GM18508 (cell line): ENCODE data around the gene ADARB1.

Source experiments
- ATAC-seq: cut with Tn5 transposase; IDR thresholded peaks from one replicate; pipeline ENCODE4 v1.9.1; 2021; ENCODE audit warnings: moderate number of reproducible peaks; ENCODE audit not compliant: insufficient read depth, unreplicated experiment

ADARB1 gene

DNA sequence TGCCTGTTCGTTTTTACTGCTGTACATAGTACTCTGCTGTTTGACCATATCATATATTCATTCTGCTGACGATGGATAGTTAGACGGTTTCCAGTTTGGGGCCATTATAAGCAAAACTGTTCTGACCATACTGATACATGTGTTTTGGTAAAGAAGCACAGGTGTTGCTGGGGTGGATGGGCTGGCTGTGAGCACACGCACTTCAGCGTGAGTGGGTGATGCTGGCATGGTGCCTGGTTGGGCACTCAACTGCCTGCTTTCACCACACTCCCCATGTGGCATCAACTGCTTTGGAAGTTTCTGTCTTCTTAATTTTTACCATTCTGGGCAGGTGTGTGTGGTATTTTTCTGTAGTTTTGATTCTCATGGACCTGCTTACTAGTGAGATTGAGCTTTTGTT, 37.3 kb downstream of the ADARB1 start:
- ATAC-seq: no peak

DNA sequence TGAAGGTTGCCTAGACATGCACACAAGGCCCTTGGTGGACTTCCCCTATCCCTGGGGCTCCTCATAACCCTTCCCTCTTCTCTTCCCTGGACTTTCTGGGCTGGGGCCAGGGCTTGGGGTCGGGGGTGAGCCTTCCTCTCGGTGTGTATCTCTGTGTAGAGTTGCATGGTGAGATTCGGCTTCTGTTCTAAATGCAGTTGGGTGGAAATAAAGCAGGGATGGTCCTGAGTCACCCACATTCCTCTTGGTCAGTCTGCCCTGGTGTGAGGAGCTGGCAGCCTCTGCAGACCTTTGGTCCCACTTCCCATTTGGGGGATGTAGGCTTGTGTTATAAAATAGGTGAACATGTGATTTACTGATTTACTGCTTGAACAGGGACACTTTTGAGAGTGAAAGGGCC, 38.0 kb downstream of the ADARB1 start:
- no peak for ATAC-seq

DNA sequence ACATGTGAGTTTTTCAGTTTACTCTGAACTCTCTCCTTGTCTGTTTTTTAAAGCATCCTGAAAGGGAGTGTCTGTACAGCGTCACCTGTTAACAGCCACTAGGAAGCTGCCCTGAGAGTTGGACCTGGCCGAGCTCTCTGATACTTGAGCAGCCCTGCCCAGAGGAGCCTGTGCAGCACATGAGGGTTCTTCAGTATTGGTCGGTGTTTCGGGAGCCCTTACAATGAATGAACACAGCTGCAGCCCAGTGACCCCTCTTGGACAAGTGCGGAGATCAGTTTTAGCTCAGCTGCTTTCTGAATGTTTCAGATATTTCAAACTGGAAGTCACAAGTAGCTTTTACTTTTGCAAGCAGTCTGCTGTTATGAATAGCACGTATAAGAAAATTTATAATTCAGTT, 39.2 kb downstream of the ADARB1 start:
- no peak for ATAC-seq

DNA sequence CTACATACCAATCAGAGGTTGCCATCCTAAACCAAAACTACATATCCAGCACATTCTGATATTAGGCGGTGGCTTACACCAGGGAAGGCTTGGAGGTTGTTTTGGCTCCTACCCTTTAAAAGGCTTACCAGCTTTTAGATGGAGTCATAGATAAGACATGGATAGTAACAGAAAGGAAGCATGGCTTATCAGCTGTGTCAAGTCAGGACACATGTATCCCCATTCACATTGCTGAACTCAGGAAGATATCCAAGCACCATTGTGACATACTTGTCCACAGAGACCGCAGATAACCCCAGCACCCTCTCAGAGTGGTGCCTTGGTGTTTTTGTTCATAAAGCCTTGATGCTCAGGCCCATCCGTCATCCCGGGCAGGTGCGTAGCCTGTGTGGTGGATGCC, 39.7 kb downstream of the ADARB1 start:
- ATAC-seq: no peak

DNA sequence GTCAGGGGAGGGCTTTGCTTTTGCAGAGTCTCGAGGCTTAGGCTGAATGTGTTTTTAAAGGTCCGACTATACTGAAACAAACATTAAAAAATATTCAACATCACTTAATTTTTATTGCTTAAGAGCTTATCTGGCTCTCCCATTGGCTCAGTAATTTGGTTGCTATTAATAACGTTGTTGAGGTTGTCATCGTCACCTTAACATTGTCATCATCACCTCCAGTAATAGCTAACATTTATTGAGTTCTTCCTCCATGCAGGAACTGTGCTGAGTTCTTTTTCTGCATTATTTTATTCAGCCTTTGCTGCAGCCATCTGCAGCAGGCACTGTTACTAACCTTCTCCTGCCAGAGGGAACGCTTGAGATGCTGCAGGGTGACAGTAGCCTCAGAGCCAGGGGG, 40.1 kb downstream of the ADARB1 start:
- ATAC-seq: no peak

DNA sequence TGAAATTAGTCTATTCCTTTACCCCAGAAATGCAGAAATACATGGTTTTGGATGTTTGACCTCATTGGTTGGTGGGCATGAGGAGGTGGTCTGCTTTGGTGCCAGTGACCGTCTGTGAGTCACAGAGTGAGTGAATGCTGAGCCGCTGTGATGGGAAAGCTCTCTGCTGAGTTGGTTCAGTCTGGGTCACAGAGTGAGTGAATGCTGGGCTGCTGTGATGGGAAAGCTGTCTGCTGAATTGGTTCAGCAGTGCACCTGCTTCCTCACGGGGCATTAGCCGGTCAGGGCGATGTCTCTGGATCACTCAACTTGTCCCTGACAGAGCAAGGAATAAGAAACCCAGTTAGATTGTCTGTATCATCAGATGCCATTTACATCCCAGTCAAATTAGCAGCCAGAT, 40.8 kb downstream of the ADARB1 start:
- no peak for ATAC-seq

DNA sequence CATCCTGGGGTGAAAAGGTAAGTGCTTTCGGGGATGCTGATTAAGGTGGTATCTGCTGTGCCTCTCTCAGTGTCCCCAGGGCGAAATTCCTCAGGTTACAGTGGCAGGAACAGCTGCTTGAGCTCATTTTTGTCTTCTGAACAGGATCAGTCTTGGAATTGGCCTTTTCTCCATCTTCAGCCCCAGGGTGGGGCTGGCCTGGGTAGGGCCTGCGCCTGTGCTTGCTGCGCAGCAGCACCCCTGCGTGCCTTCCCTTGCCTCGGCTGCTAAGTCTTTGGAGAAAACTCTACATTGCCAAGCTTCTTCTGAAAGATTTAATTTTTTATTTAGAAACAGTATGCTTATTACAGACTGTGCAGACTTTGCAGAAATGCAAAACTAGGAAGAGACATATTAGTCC, 41.7 kb downstream of the ADARB1 start:
- ATAC-seq: no peak

DNA sequence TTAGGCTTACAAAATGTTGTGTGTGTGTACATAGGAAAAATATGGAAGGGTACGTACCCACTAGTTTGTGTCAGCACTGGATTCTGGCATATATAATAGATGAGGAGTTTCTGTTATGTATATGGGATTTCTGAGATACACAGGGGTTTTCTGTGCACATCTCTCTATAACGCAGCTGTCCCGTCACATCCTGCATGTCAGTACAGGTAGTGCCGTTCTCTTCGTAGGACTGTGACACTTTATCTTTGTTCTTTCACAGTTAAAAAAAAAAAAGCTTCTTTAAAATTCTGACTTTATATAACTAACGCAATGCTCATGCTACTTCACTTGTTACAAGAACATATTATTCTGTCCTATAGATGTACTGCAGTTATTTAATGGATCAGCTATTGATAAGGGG, 42.9 kb downstream of the ADARB1 start:
- no peak for ATAC-seq

DNA sequence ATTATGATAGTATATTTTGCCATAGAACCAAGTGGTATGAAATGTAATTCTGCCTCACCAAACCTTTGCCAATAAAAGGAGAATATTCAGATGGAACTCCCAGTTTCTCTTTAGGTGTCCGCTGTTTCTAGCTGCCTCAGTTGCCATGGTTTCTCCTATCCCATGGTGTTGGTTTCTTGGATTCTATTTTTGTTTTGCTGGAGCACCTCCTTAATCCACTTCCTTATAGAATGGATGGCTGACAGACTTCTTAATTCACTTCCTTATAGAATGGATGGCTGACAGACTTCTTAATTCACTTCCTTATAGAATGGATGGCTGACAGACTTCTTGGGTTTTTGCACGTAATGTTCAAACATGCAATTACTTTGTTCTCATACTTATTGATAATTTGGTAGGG, 43.7 kb downstream of the ADARB1 start:
- ATAC-seq: no peak

DNA sequence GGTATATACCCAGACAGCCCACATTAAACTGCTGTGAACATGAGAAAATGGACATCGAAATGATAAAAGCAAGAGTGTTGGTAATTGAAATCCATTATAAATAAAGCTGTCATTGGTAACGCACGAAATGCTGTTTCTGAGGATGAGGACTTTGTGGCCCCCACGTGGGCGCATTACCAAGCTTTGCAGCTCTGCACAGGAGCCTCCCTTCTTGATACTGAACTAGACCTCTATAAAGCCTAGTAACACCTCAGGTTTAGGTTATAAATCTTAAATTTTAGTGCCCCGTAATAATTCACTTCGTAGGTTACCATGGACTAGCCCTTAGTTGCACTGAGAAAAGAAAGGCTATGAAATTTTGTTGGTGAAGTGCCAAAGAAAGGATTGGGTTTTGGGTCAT, 45.4 kb downstream of the ADARB1 start:
- no peak for ATAC-seq

DNA sequence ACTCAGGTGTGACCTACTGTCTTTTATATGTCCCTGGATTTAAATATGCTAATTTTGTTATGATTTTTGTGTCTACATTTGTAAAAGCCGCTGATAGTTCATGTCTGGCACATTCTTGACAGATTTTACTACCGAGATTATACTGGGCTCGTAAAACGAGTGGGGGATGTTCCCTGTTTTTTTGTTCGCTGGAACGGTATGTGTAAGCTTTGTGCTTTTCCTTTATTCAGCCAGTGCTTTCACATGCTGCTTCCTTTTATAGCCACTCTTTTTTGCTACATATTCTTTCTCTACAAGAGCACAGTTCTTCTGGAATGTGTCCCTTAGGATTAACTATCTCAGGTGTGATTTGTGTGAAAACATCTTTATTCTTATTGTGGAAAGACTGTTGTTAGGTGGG, 46.6 kb downstream of the ADARB1 start:
- no peak for ATAC-seq

DNA sequence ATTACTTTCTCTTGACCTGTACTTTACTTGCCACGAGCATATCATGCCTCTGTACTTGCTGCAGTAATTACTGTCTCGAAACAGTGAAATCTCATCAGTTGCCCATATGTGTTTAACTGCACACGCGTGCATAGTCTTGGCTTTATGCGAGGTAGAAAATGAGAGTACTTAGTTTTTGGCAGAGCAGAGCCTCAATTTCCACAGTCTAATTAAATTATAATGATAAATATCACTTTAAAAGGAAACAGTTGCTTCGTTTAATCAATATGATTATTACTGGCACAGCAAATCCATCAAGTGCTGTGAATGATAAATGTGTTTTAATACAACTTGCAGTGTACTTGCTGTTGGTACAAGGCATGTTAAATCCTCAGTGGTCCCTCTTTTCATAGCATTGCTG, 47.6 kb downstream of the ADARB1 start:
- ATAC-seq: no peak

DNA sequence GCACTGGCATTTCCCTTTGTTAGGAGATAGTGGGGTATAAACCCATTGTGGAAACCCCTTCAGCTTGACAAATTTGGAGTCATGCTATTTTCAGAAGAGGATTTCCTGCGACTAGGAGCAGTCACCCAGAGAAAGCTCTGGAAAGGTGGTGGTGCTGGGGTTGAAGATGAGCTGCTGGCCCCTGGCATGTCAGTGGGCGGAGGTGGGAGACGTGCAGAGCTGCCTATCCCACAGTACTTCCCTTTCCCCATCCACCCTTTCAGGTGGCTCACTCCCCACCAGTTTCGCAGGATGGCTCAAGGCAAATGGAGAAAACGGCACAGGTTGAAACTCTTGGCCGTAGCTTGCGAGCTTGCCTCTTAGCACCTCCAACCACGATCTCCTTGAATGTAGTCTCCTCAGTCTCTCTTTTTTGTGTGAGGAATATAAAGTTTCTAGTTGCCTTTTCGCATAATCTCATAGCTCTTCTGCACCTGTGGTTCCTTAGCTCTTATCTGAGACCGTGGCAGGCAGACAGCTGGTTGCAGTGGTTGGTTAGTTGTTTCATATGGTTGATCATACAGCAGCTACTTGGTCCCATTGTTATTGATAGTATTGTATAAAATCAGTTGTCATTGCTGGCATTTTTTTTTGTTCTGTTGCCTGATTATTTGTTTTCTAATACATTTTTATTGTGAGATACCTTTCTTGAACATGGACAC, 48.2 kb downstream of the ADARB1 start:
- no peak for ATAC-seq

DNA sequence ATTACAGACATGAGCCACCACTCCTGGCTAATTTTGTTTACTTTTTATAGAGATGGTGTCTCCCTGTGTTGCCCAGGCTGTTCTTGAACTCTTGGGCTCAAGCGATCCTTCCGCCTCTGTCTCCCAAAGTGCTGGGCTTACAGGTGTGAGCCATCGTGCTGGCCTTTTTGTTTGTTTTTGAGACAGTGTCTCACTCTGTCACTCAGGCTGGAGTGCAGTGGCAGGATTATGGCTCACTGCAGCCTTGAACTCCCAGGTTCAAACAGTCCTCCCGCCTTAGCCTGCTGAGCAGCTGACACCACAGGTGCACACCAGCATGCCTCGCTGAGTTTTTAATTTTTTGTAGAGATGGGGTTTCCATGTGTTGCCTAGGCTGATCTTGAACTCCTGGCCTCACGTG, 49.1 kb downstream of the ADARB1 start:
- ATAC-seq: no peak

DNA sequence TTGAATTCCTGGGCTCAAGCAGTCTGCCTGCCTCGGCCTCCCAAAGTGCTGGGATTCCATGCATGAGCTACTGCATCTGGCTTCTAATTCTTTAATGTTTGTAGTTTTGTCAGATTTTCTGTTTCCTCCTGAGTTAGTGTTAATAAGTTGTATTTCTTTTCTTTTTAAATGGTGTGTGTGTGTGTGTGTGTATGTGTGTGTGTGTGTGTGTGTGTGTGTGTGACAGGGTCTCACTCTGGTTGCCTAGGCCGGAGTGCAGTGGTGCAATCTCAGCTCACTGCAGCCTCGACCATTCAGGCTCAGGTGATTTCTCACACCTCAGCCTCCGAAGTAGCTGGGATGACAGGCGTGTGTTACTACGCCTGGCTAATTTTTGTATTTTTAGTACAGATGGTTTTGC, 50.2 kb downstream of the ADARB1 start:
- no peak for ATAC-seq

DNA sequence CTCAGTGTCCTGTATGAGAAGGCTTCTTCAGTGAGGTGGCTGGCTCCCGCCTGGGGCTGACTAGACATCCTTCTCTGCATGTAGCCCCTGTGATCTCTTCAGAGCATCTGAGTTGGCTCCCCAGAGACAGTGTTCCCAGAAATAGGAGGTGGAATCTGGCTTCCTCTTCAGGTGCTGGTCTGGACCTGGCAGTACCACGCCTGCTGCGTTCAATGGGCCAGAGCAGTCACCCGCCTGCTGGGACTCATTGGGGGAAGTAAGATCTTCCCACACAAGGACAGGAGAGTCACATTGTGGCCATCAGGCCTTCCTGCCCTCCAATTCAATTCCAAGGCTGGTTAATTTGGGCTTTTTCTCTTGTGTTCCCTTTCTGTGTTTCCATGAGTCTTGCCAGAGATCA, 51.0 kb downstream of the ADARB1 start:
- ATAC-seq: no peak

DNA sequence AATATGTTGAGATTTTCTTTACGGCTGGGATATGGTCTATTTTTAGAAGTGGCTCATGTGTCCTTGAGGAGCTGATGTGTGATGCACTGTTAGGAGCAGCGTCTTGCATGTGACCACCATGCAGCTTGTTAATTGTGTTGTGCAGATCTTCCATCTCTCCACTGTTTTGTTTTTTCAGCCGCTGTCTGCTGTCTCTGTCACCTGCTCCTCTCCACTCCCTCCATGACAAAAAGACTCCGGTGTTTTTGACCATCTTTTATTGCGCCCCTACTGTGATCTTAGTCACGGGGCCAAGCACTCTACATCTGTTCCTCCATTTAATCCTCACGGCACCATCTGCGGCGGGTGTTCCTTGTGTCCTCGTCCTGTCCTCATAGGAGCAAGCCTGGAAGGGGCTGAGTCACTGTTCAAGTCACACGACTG, 51.8 kb downstream of the ADARB1 start:
- ATAC-seq: no peak

DNA sequence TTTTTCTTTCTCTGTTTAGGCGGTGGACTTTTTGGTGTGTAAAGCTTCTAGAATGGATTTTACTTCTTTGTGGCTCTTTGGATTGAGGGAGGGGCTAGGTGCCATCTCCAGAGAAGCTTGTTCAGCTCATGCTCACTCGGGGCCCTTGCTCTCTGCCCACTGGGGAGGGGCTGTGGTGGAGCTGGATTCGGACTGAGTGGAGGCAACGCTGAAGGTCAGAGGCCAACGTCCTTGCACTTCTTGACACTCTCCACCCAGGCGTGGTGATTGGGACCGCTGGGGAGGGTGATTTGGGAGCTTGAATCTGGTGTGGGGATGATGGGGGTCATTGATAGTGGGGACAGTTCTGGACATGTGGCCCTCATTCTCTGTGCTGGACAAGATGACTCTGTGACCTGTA, 52.6 kb downstream of the ADARB1 start:
- ATAC-seq: no peak

DNA sequence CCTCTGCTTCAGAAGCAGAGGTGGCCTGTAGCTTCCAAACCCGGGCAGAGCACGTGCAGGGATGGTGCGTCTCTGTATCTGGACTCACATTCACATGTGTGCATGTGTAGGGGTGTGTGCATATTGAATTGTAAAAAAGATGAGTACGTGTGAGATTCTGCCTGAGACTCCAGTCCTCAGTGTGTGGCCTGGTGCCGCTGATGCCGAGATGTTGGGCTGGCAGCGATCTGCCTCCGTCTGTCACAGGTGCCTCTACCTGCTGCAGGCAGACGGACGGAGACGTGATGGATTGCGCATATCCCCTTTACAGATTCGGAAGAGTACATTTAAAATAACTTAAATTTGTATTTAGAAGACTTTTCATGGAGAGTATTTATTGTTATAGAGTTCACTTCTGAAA, 53.6 kb downstream of the ADARB1 start:
- no peak for ATAC-seq

DNA sequence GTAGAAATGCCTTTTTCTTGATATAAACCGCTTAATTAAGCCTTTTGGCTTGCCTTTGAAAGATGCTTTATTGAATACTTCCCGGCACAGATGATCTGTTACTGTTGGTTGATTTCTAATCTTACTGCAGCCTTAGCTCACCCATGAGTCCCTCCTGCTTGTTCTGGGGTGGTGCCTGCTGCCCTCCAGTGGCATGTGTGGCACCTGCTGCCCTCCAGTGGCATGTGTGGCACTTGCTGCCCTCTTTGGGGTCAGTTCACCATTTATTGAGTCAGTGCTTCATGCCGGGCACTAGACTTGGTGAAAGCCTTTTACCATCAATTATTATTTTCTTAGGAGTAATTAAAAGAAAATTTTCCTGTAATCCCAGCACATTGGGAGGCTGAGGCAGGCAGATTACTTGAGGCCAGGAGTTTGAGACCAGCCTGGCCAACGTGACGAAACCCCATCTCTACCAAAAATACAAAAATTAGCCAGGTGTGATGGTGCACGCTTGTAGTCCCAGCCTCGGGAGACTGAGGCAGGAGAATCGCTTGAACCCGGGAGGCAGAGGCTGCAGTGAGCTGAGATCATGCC, 54.3 kb downstream of the ADARB1 start:
- no peak for ATAC-seq

DNA sequence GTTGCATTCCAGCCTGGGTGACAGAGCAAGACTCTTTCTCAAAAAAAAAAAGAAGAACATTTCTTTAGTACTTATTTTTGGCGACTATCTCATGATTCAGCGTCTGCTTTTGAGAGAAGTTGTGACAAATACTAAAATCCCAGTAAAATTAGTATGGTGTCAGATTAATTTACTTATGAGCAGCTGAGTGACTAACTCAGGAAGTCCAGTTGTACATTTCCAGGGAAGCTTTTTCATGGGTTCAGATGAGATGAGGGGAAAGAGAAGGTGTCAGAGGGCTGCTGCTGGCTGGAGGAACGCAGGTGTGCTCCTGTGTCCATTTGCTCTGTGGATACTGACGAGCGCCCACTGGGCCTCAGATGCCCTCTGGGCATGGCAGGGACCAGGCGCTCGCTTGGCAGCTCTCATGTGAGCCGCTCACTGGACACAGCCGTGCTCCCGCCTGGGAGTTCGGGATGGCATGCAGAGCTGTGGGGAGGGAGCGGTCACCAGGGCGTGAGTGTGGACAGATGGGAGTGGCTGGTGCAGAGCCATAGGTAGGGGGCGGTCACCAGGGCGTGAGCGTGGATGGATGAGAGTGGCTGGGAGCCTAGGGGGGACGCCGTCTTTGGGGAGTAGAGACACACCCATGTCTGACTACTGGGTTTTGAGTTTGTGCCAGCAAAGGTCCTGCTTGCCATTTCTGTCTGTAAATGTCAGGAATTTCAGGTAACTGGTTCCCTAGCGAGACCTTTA, 55.0 kb downstream of the ADARB1 start:
- ATAC-seq: no peak

DNA sequence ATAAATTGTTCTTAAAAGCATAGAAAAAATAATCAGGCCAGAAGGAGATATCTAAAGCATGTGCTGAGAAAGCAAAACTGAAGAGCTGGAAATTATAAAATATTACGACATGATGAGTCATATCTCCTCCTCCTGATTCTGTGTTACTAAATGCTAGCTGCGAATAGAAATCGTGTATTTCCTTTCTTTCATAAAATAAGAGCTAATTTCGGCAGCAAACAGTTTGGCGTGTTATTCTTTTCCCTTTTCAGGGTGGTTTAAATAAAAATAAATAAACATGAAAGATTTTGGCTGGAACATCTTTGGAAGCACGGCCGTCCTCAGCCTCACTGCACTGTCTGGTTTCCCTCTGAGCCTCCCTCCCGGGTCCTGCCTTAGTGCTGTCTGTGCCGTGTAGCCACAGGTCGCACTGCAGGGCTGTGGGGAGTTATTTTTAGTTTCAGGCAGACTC, 56.0 kb downstream of the ADARB1 start:
- ATAC-seq: no peak
